Omental fat pad (tissue), 4 donors: ENCODE measurements around the gene CNOT2. TPM values are rescaled to one million over a fixed set of nuclear protein-coding genes. Genes with fewer than 3 reads are reported as not detected.

Source experiments
- ATAC-seq: fragments of 150-250 bp; one replicate; pipeline ENCODE4 v1.9.1; 2016; ENCODE audit warnings: mild to moderate bottlenecking, moderate library complexity; ENCODE audit not compliant: low FRiP score
- DNase-seq: peaks from one replicate; pipeline ENCODE4 v3.0.0-alpha.2; 2019; ENCODE audit warnings: low spot score
- CTCF ChIP-seq, 3 donors: fragments of 450-650 bp; IDR thresholded peaks; one replicate each; pipeline ENCODE4 v1.5.1; 2016 to 2017; ENCODE audit warnings: antibody characterized with exemption in 3 of 3, mild to moderate bottlenecking in 3 of 3, moderate library complexity in 2 of 3
- total RNA-seq, 4 donors: library from RNA; depleted of rRNA; stranded (reverse); fragments of >200 nt; gene quantifications; one replicate each; pipeline ENCODE4 v1.1.0, GENCODE V29; 2016

Gene CNOT2
- total RNA-seq, 4 donors from 2014 or later, result 122 to 155 (median 144) TPM

- ATAC-seq (no peak), DNase-seq (no peak)
- no peak for TF ChIP-seq CTCF (IDR thresholded peaks at IDR 0.05)
Measured at GRCh38 chr12:70217416-70217815, 25.8 kb upstream of the CNOT2 start.

GRCh38 chr12:70221626-70222025, 21.6 kb upstream of the CNOT2 start:
- no peak for ATAC-seq
- no peak for TF ChIP-seq CTCF (IDR thresholded peaks at IDR 0.05)
- DNase-seq, result no peak

GRCh38 chr12:70227911-70228310, 15.3 kb upstream of the CNOT2 start:
- no peak for TF ChIP-seq CTCF (IDR thresholded peaks at IDR 0.05)
- no peak for ATAC-seq

GRCh38 chr12:70230934-70231606, 12.2 kb upstream of the CNOT2 start:
- no peak for ATAC-seq
- no peak for TF ChIP-seq CTCF (IDR thresholded peaks at IDR 0.05)
- no peak for DNase-seq

More at GRCh38 chr12:70227911-70228310, 15.3 kb upstream of the CNOT2 start:
- DNase-seq, result no peak

- no peak for DNase-seq
- ATAC-seq, result no peak
- no peak for TF ChIP-seq CTCF (IDR thresholded peaks at IDR 0.05)
Measured at GRCh38 chr12:70236990-70237389, 6.2 kb upstream of the CNOT2 start.

- no peak for TF ChIP-seq CTCF (IDR thresholded peaks at IDR 0.05)
- DNase-seq (no peak), ATAC-seq (no peak)
Measured at GRCh38 chr12:70240673-70241072, 2.6 kb upstream of the CNOT2 start.

- ATAC-seq, result no peak
- DNase-seq, result no peak
- no peak for TF ChIP-seq CTCF (IDR thresholded peaks at IDR 0.05)
Measured at GRCh38 chr12:70241845-70242244, 1.4 kb upstream of the CNOT2 start.
